H1 (cell line): ENCODE data around the gene LRRTM2. TPM values are rescaled to one million over a fixed set of nuclear protein-coding genes. Genes with fewer than 3 reads are reported as not detected.

Experiments used
- CTCF ChIA-PET: fragments of 300-600 bp; sonication (Branson Sonifier 250); formaldehyde crosslinking; loops from one replicate; lab custom pipeline; 2021; ENCODE audit not compliant: partially characterized antibody; lab: Charles Lee
- POLR2A ChIA-PET: fragments of 300-600 bp; sonication (Branson Sonifier 250); formaldehyde crosslinking; loops from one replicate; lab custom pipeline; 2021; ENCODE audit warnings: inconsistent platforms; ENCODE audit not compliant: partially characterized antibody; lab: Charles Lee
- DNase-seq, 2 experiments: peaks; one replicate each; pipeline versions ENCODE4 v3.0.0 to v3.0.0-alpha.2; 2010 to 2022; ENCODE audit warnings: low spot score in 2 of 2, low read depth in 1 of 2, mixed read lengths in 1 of 2
- FAIRE-seq: peaks from 2 replicates; lab custom pipeline; 2011; peaks lifted over from hg19 to GRCh38; lab: Jason Lieb, UNC
- H2AFZ ChIP-seq: 2 replicates; pipeline ENCODE4 v1.8.1; 2012; ENCODE audit warnings: low read length, inconsistent platforms
- H2AK5ac ChIP-seq: 2 replicates; pipeline ENCODE4 v1.6.1; 2013; ENCODE audit warnings: low read depth, low read length
- H2BK120ac ChIP-seq: replicated peaks from 2 replicates; pipeline ENCODE3; 2013; ENCODE audit warnings: low read depth, low read length, inconsistent platforms
- H2BK12ac ChIP-seq: 2 replicates; pipeline ENCODE4 v1.6.1; 2013; ENCODE audit warnings: low read depth, low read length
- H2BK15ac ChIP-seq: 2 replicates; pipeline ENCODE4 v1.6.1; 2013; ENCODE audit warnings: low read length
- H2BK20ac ChIP-seq: 2 replicates; pipeline ENCODE4 v1.6.1; 2013; ENCODE audit warnings: low read length
- H2BK5ac ChIP-seq: 2 replicates; pipeline ENCODE4 v1.6.1; 2013; ENCODE audit warnings: low read depth, low read length
- H3K14ac ChIP-seq: 2 replicates; pipeline ENCODE4 v1.6.1; 2013; ENCODE audit warnings: inconsistent platforms; ENCODE audit not compliant: insufficient read length
- H3K18ac ChIP-seq: 2 replicates; pipeline ENCODE4 v1.6.1; 2013; ENCODE audit warnings: low read length; ENCODE audit errors: extremely low read depth
- H3K23ac ChIP-seq: 2 replicates; pipeline ENCODE4 v1.6.1; 2013; ENCODE audit warnings: inconsistent platforms; ENCODE audit not compliant: insufficient read length
- H3K23me2 ChIP-seq: 2 replicates; pipeline ENCODE4 v1.6.1; 2013; ENCODE audit warnings: low read depth, low read length
- H3K27ac ChIP-seq: 2 replicates; pipeline ENCODE4 v1.6.1; 2011; ENCODE audit warnings: low read depth, low read length, inconsistent platforms
- H3K27me3 ChIP-seq, 4 experiments: replicated peaks in 1 of 4; 1 replicate in 1 of 4; 2 replicates in 3 of 4; pipeline versions ENCODE4 v1.6.1 to v1.8.1; 2011 to 2013; ENCODE audit warnings: low read length in 3 of 4, mild to moderate bottlenecking in 3 of 4, inconsistent platforms in 2 of 4, mixed read lengths in 2 of 4, moderate library complexity in 1 of 4; ENCODE audit not compliant: control insufficient read depth in 3 of 4, insufficient read depth in 3 of 4; ENCODE audit errors: extremely low read depth in 1 of 4
- H3K36me3 ChIP-seq, 4 experiments: 2 replicates each; pipeline versions ENCODE4 v1.6.1 to v1.8.1; 2011 to 2013; ENCODE audit warnings: mild to moderate bottlenecking in 4 of 4, low read length in 3 of 4, moderate library complexity in 2 of 4, control low read depth in 1 of 4, inconsistent platforms in 1 of 4; ENCODE audit not compliant: insufficient read depth in 4 of 4, control insufficient read depth in 2 of 4
- H3K4ac ChIP-seq: replicated peaks from 2 replicates; pipeline ENCODE3; 2013; ENCODE audit warnings: low read length, low read depth, mixed read lengths, inconsistent platforms; ENCODE audit not compliant: insufficient read length
- H3K4me1 ChIP-seq, 4 experiments: replicated peaks in 1 of 4; 1 replicate in 1 of 4; 2 replicates in 3 of 4; pipeline versions ENCODE4 v1.6.1 to v1.8.1; 2011 to 2013; ENCODE audit warnings: low read length in 3 of 4, inconsistent platforms in 2 of 4, mixed read lengths in 1 of 4; ENCODE audit not compliant: insufficient read depth in 4 of 4, control insufficient read depth in 3 of 4
- H3K4me2 ChIP-seq, 2 experiments: 2 replicates each; pipeline versions ENCODE4 v1.6.1 to v1.8.1; 2011 to 2013; ENCODE audit warnings: low read depth in 2 of 2, low read length in 2 of 2, control low read depth in 1 of 2, inconsistent platforms in 1 of 2, mild to moderate bottlenecking in 1 of 2; ENCODE audit not compliant: insufficient read depth in 1 of 2
- H3K4me3 ChIP-seq, 4 experiments: fragments of 200-600, 300-600 bp in 1 of 4; sonication (generic), shearing (Covaris generic), sonication (Bioruptor Twin) in 1 of 4; 2 replicates each; pipeline versions ENCODE4 v1.5.1 to v1.8.1; 2011 to 2016; ENCODE audit warnings: low read length in 4 of 4, low read depth in 3 of 4, control low read depth in 2 of 4, inconsistent platforms in 2 of 4, mild to moderate bottlenecking in 2 of 4, mixed read lengths in 1 of 4, moderate library complexity in 1 of 4; ENCODE audit not compliant: insufficient read depth in 2 of 4; ENCODE audit errors: extremely low read depth in 1 of 4
- H3K56ac ChIP-seq: replicated peaks from 2 replicates; pipeline ENCODE3; 2013; ENCODE audit warnings: low read depth, mild to moderate bottlenecking, mixed read lengths, low read length, inconsistent platforms; ENCODE audit not compliant: insufficient read length
- H3K79me1 ChIP-seq: 2 replicates; pipeline ENCODE4 v1.6.1; 2013; ENCODE audit warnings: low read depth, low read length, control low read depth
- H3K79me2 ChIP-seq, 2 experiments: 2 replicates each; pipeline versions ENCODE4 v1.6.1 to v1.8.1; 2012 to 2013; ENCODE audit warnings: low read length in 2 of 2, mild to moderate bottlenecking in 2 of 2, inconsistent platforms in 1 of 2; ENCODE audit not compliant: insufficient read depth in 2 of 2, control insufficient read depth in 1 of 2
- H3K9ac ChIP-seq, 4 experiments: replicated peaks in 1 of 4; 1 replicate in 1 of 4; 2 replicates in 3 of 4; pipeline versions ENCODE4 v1.6.1 to v1.8.1; 2011 to 2013; ENCODE audit warnings: low read depth in 3 of 4, low read length in 3 of 4, control low read depth in 2 of 4, mild to moderate bottlenecking in 2 of 4, moderate library complexity in 2 of 4, inconsistent platforms in 1 of 4; ENCODE audit errors: extremely low read depth in 1 of 4
- H3K9me3 ChIP-seq, 2 experiments: 2 replicates each; pipeline versions ENCODE4 v1.6.1 to v1.8.1; 2012 to 2013; ENCODE audit warnings: mild to moderate bottlenecking in 2 of 2, moderate library complexity in 2 of 2, control low read depth in 1 of 2, inconsistent platforms in 1 of 2, low read depth in 1 of 2, low read length in 1 of 2, mixed read lengths in 1 of 2; ENCODE audit not compliant: insufficient read depth in 2 of 2
- H4K20me1 ChIP-seq, 2 experiments: replicated peaks in 1 of 2; 2 replicates each; pipeline versions ENCODE3 to v1.8.1; 2011 to 2013; ENCODE audit warnings: inconsistent platforms in 2 of 2, low read length in 2 of 2, mild to moderate bottlenecking in 1 of 2; ENCODE audit not compliant: insufficient read depth in 2 of 2, control insufficient read depth in 1 of 2
- H4K5ac ChIP-seq: 2 replicates; pipeline ENCODE4 v1.6.1; 2013; ENCODE audit warnings: low read length, low read depth, mixed read lengths, inconsistent platforms; ENCODE audit not compliant: insufficient read length
- H4K8ac ChIP-seq: 2 replicates; pipeline ENCODE4 v1.8.0; 2013; ENCODE audit warnings: mild to moderate bottlenecking, moderate library complexity, low read length, inconsistent platforms; ENCODE audit not compliant: insufficient read depth; ENCODE audit errors: extremely low read depth
- H4K91ac ChIP-seq: replicated peaks from 2 replicates; pipeline ENCODE3; 2013; ENCODE audit warnings: low read length, mixed read lengths, inconsistent platforms; ENCODE audit not compliant: insufficient read length
- ASH2L ChIP-seq: fragments of 200-600, 300-600 bp; sonication (generic); IDR thresholded peaks from one replicate; pipeline ENCODE4 v1.7.1; 2017; ENCODE audit warnings: low read length
- HDAC6 ChIP-seq: IDR thresholded peaks from one replicate; pipeline ENCODE4 v1.7.1; 2012; ENCODE audit warnings: low read depth, mild to moderate bottlenecking, inconsistent platforms, low read length, moderate library complexity
- NANOG ChIP-seq: IDR thresholded peaks from 2 replicates; pipeline ENCODE4 v1.6.1; 2011; ENCODE audit warnings: low read length, low read depth, mild to moderate bottlenecking, inconsistent platforms; ENCODE audit not compliant: insufficient read depth, poor library complexity, severe bottlenecking
- NRF1 ChIP-seq: IDR thresholded peaks from 2 replicates; pipeline ENCODE4 v1.6.1; 2011; ENCODE audit warnings: mild to moderate bottlenecking, low read depth, low read length, improper control_type of control experiment
- POU5F1 ChIP-seq: IDR thresholded peaks from 2 replicates; pipeline ENCODE4 v1.6.1; 2011; ENCODE audit warnings: low read depth, mild to moderate bottlenecking, low read length, moderate library complexity
- RNF2 ChIP-seq: fragments of 200-900, 300-1000 bp; sonication (generic); IDR thresholded peaks from 2 replicates; pipeline ENCODE4 v1.7.1; 2016; ENCODE audit warnings: borderline replicate concordance, low read depth, mild to moderate bottlenecking, antibody characterized with exemption, low read length; ENCODE audit not compliant: poor library complexity, severe bottlenecking; ENCODE audit errors: missing control alignments
- SAP30 ChIP-seq: fragments of 300-600 bp; sonication (generic); IDR thresholded peaks from 2 replicates; pipeline ENCODE4 v1.7.1; 2012; ENCODE audit warnings: low read length, moderate library complexity, mild to moderate bottlenecking, inconsistent platforms; ENCODE audit not compliant: insufficient read depth, insufficient replicate concordance
- SIRT6 ChIP-seq: IDR thresholded peaks from one replicate; pipeline ENCODE4 v1.7.1; 2012; ENCODE audit warnings: low read length, inconsistent platforms
- SRF ChIP-seq: IDR thresholded peaks from 2 replicates; pipeline ENCODE4 v1.6.1; 2011; ENCODE audit warnings: mild to moderate bottlenecking, low read depth, low read length, moderate library complexity
- TCF12 ChIP-seq: IDR thresholded peaks from 2 replicates; pipeline ENCODE4 v1.6.1; 2011; ENCODE audit warnings: low read depth, mild to moderate bottlenecking, low read length
- YY1 ChIP-seq: IDR thresholded peaks from 2 replicates; pipeline ENCODE4 v1.6.1; 2011; ENCODE audit warnings: low read depth, mild to moderate bottlenecking, low read length
- WGBS, 2 experiments: shearing (Covaris generic) in 1 of 2; methylation state at CpG; one replicate each; pipeline versions ENCODE4 v1.1.6 to v1.1.7; 2013 to 2015; ENCODE audit warnings: low lambda C conversion rate in 2 of 2, mixed read lengths in 2 of 2, inconsistent platforms in 1 of 2, low coverage in 1 of 2, missing lambda C conversion rate in 1 of 2; ENCODE audit not compliant: insufficient replicate concordance in 2 of 2, insufficient coverage in 1 of 2, insufficient read length in 1 of 2; ENCODE audit errors: extremely low coverage in 1 of 2, missing lambda C conversion rate in 1 of 2; 5-methylcytosine and 5-hydroxymethylcytosine counted together
- polyA plus RNA-seq, 7 experiments: library from polyadenylated mRNA; depleted of rRNA in 3 of 7; stranded (reverse) in 5 of 7; unstranded in 2 of 7; fragments of >200 nt in 5 of 7; fragments of 200-250 nt in 2 of 7; gene quantifications; 1 replicate in 5 of 7; 2 replicates in 1 of 7; 4 replicates in 1 of 7; pipeline versions ENCODE4 v1.2.1 to v1.2.3, GENCODE V29; 2011 to 2013; ENCODE audit warnings: missing spikeins in 2 of 7, mixed read lengths in 2 of 7
- total RNA-seq: library from RNA; stranded (reverse); fragmentation: NEBNext Ultra II Directional; extraction: Animal tissue kit (Norgen Biotek cat#: 25700); gene quantifications from 2 replicates; pipeline ENCODE4 v1.2.1, GENCODE V29; 2021
- TF ChIP-seq, protein P1 (sequence below): IDR thresholded peaks from 2 replicates; pipeline ENCODE4 v1.6.1; 2011; ENCODE audit warnings: low read depth, mild to moderate bottlenecking, low read length; ENCODE audit not compliant: insufficient read depth
- TF ChIP-seq, protein P2 (sequence below): IDR thresholded peaks from 2 replicates; pipeline ENCODE4 v1.6.1; 2012; ENCODE audit warnings: inconsistent platforms

Gene LRRTM2
- total and polyA plus RNA-seq, 2 of the 8 experiments (the other 6 are each of a cell fraction or from before 2014, with no cell fraction given): not detected

DNA sequence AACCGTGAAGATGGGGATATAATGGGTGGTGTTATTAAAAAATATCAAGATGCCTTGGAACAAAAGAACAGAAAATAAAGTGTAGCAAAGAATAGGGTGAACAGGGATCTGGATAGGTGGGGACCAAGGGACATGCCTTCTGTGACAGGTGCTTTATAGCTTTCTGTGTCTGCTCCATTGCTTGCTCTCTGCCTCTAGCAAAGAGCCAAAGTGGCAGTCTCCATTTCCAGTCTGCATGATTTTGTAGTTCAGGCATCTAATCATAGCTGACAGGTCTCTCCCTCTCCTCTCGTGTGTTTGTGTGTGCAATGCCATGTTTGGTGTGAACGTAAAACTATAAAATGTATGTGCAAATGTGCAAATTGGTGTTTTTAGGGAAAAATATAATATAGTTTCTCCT is 35.0 kb downstream of the LRRTM2 start:
- DNase-seq (no peak), FAIRE-seq (no peak)
- peaks cover 7% of the 10 kb centered on the region; the same call in 1 of the 2 replicates for H3K79me1 ChIP-seq
- H2AFZ ChIP-seq: no peak overlapping the region
- H3K36me3 ChIP-seq: no peaks in the 10 kb centered on the region
- no peaks in the 10 kb centered on the region for H4K20me1 ChIP-seq
- H3K23me2 ChIP-seq: no peaks in the 10 kb centered on the region
- no peak overlapping the region for H2BK20ac ChIP-seq
- 93% methylated on average over 3 of the region's 3 CpGs; no CpG with 5 or more reads in 1 of the 2 experiments for WGBS, 2 experiments
- no peak overlapping the region for H4K91ac ChIP-seq
- no peak overlapping the region for H3K4ac ChIP-seq
- H3K4me1 ChIP-seq: peaks cover 0 to 24% (median 8%) of the 10 kb centered on the region in 4 experiments; a peak in 6 of 7 replicates
- H2BK120ac ChIP-seq: no peak overlapping the region
- peaks cover 0 to 93% of the 10 kb centered on the region in 2 experiments; a peak in 2 of 4 replicates for H3K79me2 ChIP-seq
- no peak overlapping the region for H2BK12ac ChIP-seq
- no peaks in the 10 kb centered on the region for H3K9me3 ChIP-seq
- CTCF ChIA-PET: interaction anchor here (0.9 to 1.5 kb wide), 4 partner anchors 14 to 206 kb away, joined by 3 to 4 read pairs (median 4); no protein-coding TSS in a partner anchor
- H3K4me2 ChIP-seq: no peak overlapping the region
- no peak overlapping the region for H3K4me3 ChIP-seq
- H3K27me3 ChIP-seq: no peaks in the 10 kb centered on the region
- no peak overlapping the region for H3K56ac ChIP-seq
- no peak overlapping the region for H3K18ac ChIP-seq
- H2BK5ac ChIP-seq: no peak overlapping the region
- no peak overlapping the region for H2BK15ac ChIP-seq
- no peak overlapping the region for H2AK5ac ChIP-seq
- no peak overlapping the region for H3K9ac ChIP-seq
- H4K5ac ChIP-seq: no peak overlapping the region
- POLR2A ChIA-PET: interaction anchor here (0.9 kb wide), 1 partner anchor 9 kb away, joined by 3 read pairs; no protein-coding TSS in a partner anchor
- H4K8ac ChIP-seq: no peak overlapping the region
- H3K14ac ChIP-seq: no peak overlapping the region
- no peak overlapping the region for H3K27ac ChIP-seq
- H3K23ac ChIP-seq: no peak overlapping the region
- no peak for TF ChIP-seq YY1
- TF ChIP-seq, protein P1, sequence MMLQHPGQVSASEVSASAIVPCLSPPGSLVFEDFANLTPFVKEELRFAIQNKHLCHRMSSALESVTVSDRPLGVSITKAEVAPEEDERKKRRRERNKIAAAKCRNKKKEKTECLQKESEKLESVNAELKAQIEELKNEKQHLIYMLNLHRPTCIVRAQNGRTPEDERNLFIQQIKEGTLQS: no peak
- no peak for TF ChIP-seq NRF1
- no peak for TF ChIP-seq HDAC6
- TF ChIP-seq ASH2L: no peak
- TF ChIP-seq TCF12: no peak
- TF ChIP-seq, protein P2, sequence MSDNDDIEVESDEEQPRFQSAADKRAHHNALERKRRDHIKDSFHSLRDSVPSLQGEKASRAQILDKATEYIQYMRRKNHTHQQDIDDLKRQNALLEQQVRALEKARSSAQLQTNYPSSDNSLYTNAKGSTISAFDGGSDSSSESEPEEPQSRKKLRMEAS: no peak
- TF ChIP-seq SRF: no peak
- no peak for TF ChIP-seq NANOG
- TF ChIP-seq SIRT6: no peak
- no peak for TF ChIP-seq SAP30
- no peak for TF ChIP-seq POU5F1
- TF ChIP-seq RNF2: no peak
